Liver (tissue), 3 donors: ENCODE data around the gene ACVR2B.

Source experiments
- ATF3 ChIP-seq: IDR thresholded peaks from 2 replicates; pipeline ENCODE4 v1.6.1; 2016; ENCODE audit warnings: antibody characterized with exemption
- CTCF ChIP-seq: fragments of 150-350 bp; IDR thresholded peaks from 2 replicates; pipeline ENCODE4 v1.5.1; 2017; ENCODE audit warnings: improper control_type of control experiment, low read depth, low read length; ENCODE audit not compliant: missing input control
- FOXA1 ChIP-seq: IDR thresholded peaks from 2 replicates; pipeline ENCODE4 v1.6.1; 2016; ENCODE audit warnings: antibody characterized with exemption
- GABPA ChIP-seq, 2 donors: IDR thresholded peaks in 1 of 2; conservative IDR thresholded peaks in 1 of 2; 2 replicates each; pipeline ENCODE4 v1.6.1; 2016; ENCODE audit warnings: antibody characterized with exemption in 2 of 2, mild to moderate bottlenecking in 1 of 2, moderate library complexity in 1 of 2
- SP1 ChIP-seq: IDR thresholded peaks from 2 replicates; pipeline ENCODE4 v1.6.1; 2018; ENCODE audit warnings: antibody characterized with exemption, mild to moderate bottlenecking
- TAF1 ChIP-seq: conservative IDR thresholded peaks from 2 replicates; pipeline ENCODE4 v1.6.1; 2016; ENCODE audit warnings: antibody characterized with exemption, mild to moderate bottlenecking
- YY1 ChIP-seq: IDR thresholded peaks from 2 replicates; pipeline ENCODE4 v1.6.1; 2016; ENCODE audit warnings: antibody characterized with exemption, mild to moderate bottlenecking
- ZBTB33 ChIP-seq: IDR thresholded peaks from 2 replicates; pipeline ENCODE4 v1.6.1; 2016; ENCODE audit warnings: antibody characterized with exemption
- donor health status: healthy.
- donor health status: healthy.

- TF ChIP-seq ZBTB33 (no peak), CTCF (no peak), FOXA1 (no peak), YY1 (no peak), SP1 (no peak), ATF3 (no peak), GABPA (IDR thresholded peaks at IDR 0.05 in 1 of 2, conservative IDR thresholded peaks at IDR 0.05 in 1 of 2) (no peak), TAF1 (no peak)
These were observed 78.8 kb downstream of the ACVR2B start for GRCh38 chr3:38532529-38532928.
